SK-N-SH (cell line): ENCODE results near the gene CDPF1.

ENCODE experiments used
- CTCF ChIP-seq: fragments of 200-600 bp; sonication (generic); IDR thresholded peaks from 2 replicates; pipeline ENCODE4 v1.6.1; 2017; ENCODE audit warnings: antibody characterized with exemption, mild to moderate bottlenecking, moderate library complexity
- EZH2phosphoT487 ChIP-seq: fragments of 200-600 bp; sonication (generic); IDR thresholded peaks from 2 replicates; pipeline ENCODE4 v1.6.1; 2017; ENCODE audit warnings: low read depth, mixed run types, mild to moderate bottlenecking, antibody characterized with exemption, moderate library complexity, borderline replicate concordance
- FOXM1 ChIP-seq: IDR thresholded peaks from 2 replicates; pipeline ENCODE4 v1.4.0; 2012; ENCODE audit warnings: low read depth, mild to moderate bottlenecking
- MAX ChIP-seq: IDR thresholded peaks from 2 replicates; pipeline ENCODE4 v1.4.0; 2012; ENCODE audit warnings: low read depth
- POLR2AphosphoS5 ChIP-seq: IDR thresholded peaks from 2 replicates; pipeline ENCODE4 v1.6.1; 2012; ENCODE audit warnings: low read depth, low read length
- TEAD4 ChIP-seq: IDR thresholded peaks from 2 replicates; pipeline ENCODE4 v1.4.0; 2012; ENCODE audit warnings: mild to moderate bottlenecking, borderline replicate concordance; ENCODE audit not compliant: insufficient read depth

GRCh38 chr22:46251816-46252380 lies 1.8 kb upstream of the CDPF1 start:
- TF ChIP-seq EZH2phosphoT487 (no peak), CTCF (no peak), MAX (no peak), POLR2AphosphoS5 (no peak), TEAD4 (no peak), FOXM1 (no peak)
